ENCODE results near the gene DNAH3. TPM values are rescaled to one million over a fixed set of nuclear protein-coding genes. Genes with fewer than 3 reads are reported as not detected.

DNAH3 gene
- total and polyA plus RNA-seq, 2 of the 8 experiments (the other 6 are each of a cell fraction or from before 2014, with no cell fraction given), result 0.57 to 0.71 TPM

DNA sequence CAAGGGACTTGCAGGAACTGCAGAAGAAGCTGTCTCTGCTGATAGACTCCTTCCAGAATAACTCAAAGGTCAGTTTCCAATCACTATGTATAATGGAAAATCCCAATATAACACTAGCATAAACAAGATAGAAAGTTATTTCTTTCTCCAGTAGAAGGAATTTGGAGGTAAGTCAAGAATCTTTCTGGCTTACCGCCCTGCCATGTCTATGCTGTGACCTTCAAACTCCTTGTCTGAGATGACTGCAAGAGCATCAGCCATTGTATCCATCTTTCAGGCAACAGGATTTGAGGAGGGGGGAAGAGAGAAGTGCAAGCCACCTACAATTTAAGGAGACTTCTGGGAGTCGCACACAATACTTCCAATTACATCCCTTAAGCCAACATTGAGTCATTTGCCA lies 10.6 kb upstream of the DNAH3 start (continued):
- TF ChIP-seq, protein P1, sequence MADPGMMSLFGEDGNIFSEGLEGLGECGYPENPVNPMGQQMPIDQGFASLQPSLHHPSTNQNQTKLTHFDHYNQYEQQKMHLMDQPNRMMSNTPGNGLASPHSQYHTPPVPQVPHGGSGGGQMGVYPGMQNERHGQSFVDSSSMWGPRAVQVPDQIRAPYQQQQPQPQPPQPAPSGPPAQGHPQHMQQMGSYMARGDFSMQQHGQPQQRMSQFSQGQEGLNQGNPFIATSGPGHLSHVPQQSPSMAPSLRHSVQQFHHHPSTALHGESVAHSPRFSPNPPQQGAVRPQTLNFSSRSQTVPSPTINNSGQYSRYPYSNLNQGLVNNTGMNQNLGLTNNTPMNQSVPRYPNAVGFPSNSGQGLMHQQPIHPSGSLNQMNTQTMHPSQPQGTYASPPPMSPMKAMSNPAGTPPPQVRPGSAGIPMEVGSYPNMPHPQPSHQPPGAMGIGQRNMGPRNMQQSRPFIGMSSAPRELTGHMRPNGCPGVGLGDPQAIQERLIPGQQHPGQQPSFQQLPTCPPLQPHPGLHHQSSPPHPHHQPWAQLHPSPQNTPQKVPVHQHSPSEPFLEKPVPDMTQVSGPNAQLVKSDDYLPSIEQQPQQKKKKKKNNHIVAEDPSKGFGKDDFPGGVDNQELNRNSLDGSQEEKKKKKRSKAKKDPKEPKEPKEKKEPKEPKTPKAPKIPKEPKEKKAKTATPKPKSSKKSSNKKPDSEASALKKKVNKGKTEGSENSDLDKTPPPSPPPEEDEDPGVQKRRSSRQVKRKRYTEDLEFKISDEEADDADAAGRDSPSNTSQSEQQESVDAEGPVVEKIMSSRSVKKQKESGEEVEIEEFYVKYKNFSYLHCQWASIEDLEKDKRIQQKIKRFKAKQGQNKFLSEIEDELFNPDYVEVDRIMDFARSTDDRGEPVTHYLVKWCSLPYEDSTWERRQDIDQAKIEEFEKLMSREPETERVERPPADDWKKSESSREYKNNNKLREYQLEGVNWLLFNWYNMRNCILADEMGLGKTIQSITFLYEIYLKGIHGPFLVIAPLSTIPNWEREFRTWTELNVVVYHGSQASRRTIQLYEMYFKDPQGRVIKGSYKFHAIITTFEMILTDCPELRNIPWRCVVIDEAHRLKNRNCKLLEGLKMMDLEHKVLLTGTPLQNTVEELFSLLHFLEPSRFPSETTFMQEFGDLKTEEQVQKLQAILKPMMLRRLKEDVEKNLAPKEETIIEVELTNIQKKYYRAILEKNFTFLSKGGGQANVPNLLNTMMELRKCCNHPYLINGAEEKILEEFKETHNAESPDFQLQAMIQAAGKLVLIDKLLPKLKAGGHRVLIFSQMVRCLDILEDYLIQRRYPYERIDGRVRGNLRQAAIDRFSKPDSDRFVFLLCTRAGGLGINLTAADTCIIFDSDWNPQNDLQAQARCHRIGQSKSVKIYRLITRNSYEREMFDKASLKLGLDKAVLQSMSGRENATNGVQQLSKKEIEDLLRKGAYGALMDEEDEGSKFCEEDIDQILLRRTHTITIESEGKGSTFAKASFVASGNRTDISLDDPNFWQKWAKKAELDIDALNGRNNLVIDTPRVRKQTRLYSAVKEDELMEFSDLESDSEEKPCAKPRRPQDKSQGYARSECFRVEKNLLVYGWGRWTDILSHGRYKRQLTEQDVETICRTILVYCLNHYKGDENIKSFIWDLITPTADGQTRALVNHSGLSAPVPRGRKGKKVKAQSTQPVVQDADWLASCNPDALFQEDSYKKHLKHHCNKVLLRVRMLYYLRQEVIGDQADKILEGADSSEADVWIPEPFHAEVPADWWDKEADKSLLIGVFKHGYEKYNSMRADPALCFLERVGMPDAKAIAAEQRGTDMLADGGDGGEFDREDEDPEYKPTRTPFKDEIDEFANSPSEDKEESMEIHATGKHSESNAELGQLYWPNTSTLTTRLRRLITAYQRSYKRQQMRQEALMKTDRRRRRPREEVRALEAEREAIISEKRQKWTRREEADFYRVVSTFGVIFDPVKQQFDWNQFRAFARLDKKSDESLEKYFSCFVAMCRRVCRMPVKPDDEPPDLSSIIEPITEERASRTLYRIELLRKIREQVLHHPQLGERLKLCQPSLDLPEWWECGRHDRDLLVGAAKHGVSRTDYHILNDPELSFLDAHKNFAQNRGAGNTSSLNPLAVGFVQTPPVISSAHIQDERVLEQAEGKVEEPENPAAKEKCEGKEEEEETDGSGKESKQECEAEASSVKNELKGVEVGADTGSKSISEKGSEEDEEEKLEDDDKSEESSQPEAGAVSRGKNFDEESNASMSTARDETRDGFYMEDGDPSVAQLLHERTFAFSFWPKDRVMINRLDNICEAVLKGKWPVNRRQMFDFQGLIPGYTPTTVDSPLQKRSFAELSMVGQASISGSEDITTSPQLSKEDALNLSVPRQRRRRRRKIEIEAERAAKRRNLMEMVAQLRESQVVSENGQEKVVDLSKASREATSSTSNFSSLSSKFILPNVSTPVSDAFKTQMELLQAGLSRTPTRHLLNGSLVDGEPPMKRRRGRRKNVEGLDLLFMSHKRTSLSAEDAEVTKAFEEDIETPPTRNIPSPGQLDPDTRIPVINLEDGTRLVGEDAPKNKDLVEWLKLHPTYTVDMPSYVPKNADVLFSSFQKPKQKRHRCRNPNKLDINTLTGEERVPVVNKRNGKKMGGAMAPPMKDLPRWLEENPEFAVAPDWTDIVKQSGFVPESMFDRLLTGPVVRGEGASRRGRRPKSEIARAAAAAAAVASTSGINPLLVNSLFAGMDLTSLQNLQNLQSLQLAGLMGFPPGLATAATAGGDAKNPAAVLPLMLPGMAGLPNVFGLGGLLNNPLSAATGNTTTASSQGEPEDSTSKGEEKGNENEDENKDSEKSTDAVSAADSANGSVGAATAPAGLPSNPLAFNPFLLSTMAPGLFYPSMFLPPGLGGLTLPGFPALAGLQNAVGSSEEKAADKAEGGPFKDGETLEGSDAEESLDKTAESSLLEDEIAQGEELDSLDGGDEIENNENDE (IDR thresholded peaks at IDR 0.05; ENCODE audit: insufficient replicate concordance, low read length), result no peak
- TF ChIP-seq YY1 (IDR thresholded peaks at IDR 0.05; ENCODE audit: low read depth, low read length) (no peak), HDAC6 (IDR thresholded peaks at IDR 0.05; ENCODE audit: low read depth, low read length) (no peak), TEAD4 (IDR thresholded peaks at IDR 0.05; ENCODE audit: low read depth, low read length) (no peak), RXRA (IDR thresholded peaks at IDR 0.05; ENCODE audit: insufficient read depth, low read depth, low read length) (no peak), TBP (IDR thresholded peaks at IDR 0.05; ENCODE audit: low read depth, low read length) (no peak), ZNF274 (IDR thresholded peaks at IDR 0.05; ENCODE audit: borderline replicate concordance, extremely low read depth, low read length) (no peak), SP1 (IDR thresholded peaks at IDR 0.05; ENCODE audit: low read depth, low read length) (no peak)

Data from H1 (cell line).